PFSK-1 (cell line): ENCODE data around the gene HIF1AN.

ENCODE experiments used
- FOXP2 ChIP-seq: optimal IDR thresholded peaks from 2 replicates; pipeline ENCODE3; 2011; ENCODE audit warnings: borderline replicate concordance, control low read depth, inconsistent platforms; ENCODE audit not compliant: insufficient read depth; ENCODE audit errors: extremely low read length, extremely low read depth
- POLR2AphosphoS5 ChIP-seq: IDR thresholded peaks from 2 replicates; pipeline ENCODE4 v1.6.1; 2012; ENCODE audit warnings: low read depth, mild to moderate bottlenecking, control low read depth, low read length, moderate library complexity
- SIN3A ChIP-seq: IDR thresholded peaks from 2 replicates; pipeline ENCODE4 v1.6.1; 2012; ENCODE audit warnings: mild to moderate bottlenecking, low read length, moderate library complexity, borderline replicate concordance; ENCODE audit not compliant: insufficient read depth
- TAF1 ChIP-seq: IDR thresholded peaks from 2 replicates; pipeline ENCODE4 v1.6.1; 2012; ENCODE audit warnings: low read length, control low read depth, borderline replicate concordance; ENCODE audit not compliant: insufficient read depth
- TF ChIP-seq, protein P1 (sequence below), 2 experiments: IDR thresholded peaks; 2 replicates each; pipeline versions ENCODE4 v1.6.1 to v1.8.0; 2011 to 2012; ENCODE audit warnings: low read depth in 2 of 2, low read length in 2 of 2, control low read depth in 1 of 2, inconsistent platforms in 1 of 2, mild to moderate bottlenecking in 1 of 2, moderate library complexity in 1 of 2; ENCODE audit not compliant: insufficient read depth in 1 of 2

HIF1AN gene

GRCh38 chr10:100554902-100555301, 19.2 kb downstream of the HIF1AN start:
- TF ChIP-seq, protein P1, sequence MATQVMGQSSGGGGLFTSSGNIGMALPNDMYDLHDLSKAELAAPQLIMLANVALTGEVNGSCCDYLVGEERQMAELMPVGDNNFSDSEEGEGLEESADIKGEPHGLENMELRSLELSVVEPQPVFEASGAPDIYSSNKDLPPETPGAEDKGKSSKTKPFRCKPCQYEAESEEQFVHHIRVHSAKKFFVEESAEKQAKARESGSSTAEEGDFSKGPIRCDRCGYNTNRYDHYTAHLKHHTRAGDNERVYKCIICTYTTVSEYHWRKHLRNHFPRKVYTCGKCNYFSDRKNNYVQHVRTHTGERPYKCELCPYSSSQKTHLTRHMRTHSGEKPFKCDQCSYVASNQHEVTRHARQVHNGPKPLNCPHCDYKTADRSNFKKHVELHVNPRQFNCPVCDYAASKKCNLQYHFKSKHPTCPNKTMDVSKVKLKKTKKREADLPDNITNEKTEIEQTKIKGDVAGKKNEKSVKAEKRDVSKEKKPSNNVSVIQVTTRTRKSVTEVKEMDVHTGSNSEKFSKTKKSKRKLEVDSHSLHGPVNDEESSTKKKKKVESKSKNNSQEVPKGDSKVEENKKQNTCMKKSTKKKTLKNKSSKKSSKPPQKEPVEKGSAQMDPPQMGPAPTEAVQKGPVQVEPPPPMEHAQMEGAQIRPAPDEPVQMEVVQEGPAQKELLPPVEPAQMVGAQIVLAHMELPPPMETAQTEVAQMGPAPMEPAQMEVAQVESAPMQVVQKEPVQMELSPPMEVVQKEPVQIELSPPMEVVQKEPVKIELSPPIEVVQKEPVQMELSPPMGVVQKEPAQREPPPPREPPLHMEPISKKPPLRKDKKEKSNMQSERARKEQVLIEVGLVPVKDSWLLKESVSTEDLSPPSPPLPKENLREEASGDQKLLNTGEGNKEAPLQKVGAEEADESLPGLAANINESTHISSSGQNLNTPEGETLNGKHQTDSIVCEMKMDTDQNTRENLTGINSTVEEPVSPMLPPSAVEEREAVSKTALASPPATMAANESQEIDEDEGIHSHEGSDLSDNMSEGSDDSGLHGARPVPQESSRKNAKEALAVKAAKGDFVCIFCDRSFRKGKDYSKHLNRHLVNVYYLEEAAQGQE (IDR thresholded peaks at IDR 0.05; ENCODE audit: insufficient read depth in 1 of 2, low read depth in 2 of 2, low read length in 2 of 2): no peak
- TF ChIP-seq TAF1 (no peak), POLR2AphosphoS5 (no peak), FOXP2 (no peak), SIN3A (no peak)

DNA sequence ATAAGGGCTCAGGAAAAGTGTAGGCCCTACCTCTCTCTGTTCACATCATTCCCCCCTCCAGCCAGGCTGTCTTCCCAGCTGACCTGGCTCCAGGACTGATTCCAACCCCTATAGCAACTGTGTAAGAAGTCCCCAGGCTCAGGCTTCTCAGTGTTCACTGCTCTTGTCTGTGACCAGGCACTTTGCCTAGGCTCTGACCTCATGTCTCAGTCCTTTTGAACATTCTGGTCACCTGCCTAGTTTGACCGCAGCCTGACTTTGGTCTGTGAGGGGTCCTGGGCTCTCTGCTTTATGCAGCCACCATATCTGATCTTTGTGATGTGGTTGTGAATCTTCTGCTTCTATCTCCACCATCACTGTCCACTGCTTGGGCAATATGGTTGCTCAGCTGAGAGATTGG, 24.5 kb downstream of the HIF1AN start:
- TF ChIP-seq FOXP2: no peak
- TF ChIP-seq SIN3A: no peak
- TF ChIP-seq, protein P1 (IDR thresholded peaks at IDR 0.05; ENCODE audit: insufficient read depth in 1 of 2, low read depth in 2 of 2, low read length in 2 of 2): no peak
- TF ChIP-seq POLR2AphosphoS5: no peak
- no peak for TF ChIP-seq TAF1

GRCh38 chr10:100561005-100561404, 25.3 kb downstream of the HIF1AN start:
- TF ChIP-seq SIN3A: no peak
- TF ChIP-seq POLR2AphosphoS5: no peak
- TF ChIP-seq FOXP2: no peak
- TF ChIP-seq TAF1: no peak
- TF ChIP-seq, protein P1 (IDR thresholded peaks at IDR 0.05; ENCODE audit: insufficient read depth in 1 of 2, low read depth in 2 of 2, low read length in 2 of 2): no peak

GRCh38 chr10:100562008-100562672, 26.4 kb downstream of the HIF1AN start:
- no peak for TF ChIP-seq SIN3A
- TF ChIP-seq TAF1: no peak
- TF ChIP-seq, protein P1 (IDR thresholded peaks at IDR 0.05; ENCODE audit: insufficient read depth in 1 of 2, low read depth in 2 of 2, low read length in 2 of 2): no peak
- no peak for TF ChIP-seq POLR2AphosphoS5
- TF ChIP-seq FOXP2: no peak
